LNCAP (cell line): ENCODE data around the gene VGLL3.

Source experiments
- CTCF ChIP-seq: fragments of 450-650 bp; IDR thresholded peaks from 2 replicates; pipeline ENCODE4 v1.5.1; 2017; ENCODE audit warnings: mild to moderate bottlenecking

Gene VGLL3, protein sequence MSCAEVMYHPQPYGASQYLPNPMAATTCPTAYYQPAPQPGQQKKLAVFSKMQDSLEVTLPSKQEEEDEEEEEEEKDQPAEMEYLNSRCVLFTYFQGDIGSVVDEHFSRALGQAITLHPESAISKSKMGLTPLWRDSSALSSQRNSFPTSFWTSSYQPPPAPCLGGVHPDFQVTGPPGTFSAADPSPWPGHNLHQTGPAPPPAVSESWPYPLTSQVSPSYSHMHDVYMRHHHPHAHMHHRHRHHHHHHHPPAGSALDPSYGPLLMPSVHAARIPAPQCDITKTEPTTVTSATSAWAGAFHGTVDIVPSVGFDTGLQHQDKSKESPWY

DNA sequence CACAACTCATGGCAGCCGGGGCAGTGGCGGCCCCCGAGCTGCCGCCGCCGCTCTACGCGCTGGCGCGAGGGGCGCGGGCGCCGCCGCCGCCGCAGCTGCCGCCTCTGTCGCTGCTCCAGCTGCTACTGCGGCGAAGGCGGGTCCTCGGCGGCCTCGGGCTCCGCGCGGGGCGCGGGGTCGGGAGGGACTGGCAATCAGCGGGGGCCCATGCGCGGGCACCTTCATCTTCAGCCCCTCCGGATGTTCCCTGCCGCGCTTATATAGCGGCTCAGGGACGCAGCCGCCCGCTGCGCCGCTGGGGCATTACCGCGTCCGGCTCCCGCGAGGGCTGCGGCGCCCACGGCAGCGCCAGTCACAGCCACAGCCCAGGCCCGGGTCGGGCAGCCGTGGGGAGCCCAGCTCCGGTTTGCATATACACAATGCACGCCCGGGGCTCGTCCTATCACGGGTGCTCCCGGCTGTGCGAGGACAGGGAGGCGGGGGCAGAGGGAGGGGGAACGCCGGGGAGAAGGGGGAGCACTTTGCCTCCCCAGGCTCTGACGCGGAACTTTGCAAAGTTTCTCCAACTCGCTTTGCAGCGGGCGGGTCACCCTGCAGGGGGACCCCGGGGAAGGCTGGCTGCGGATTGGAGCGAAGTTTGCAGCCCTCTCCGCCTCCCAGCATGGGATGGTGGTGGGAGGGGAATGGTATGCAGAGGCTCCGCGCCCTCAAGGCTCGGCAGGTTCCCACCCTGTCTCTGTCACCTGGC, at the start of gene VGLL3:
Gene VGLL3, minus strand, starts transcription at position 416 of the 748 bp plus-strand sequence. Its CDS starts 406 bp downstream, at position 10.
- TF ChIP-seq CTCF = no peak

DNA sequence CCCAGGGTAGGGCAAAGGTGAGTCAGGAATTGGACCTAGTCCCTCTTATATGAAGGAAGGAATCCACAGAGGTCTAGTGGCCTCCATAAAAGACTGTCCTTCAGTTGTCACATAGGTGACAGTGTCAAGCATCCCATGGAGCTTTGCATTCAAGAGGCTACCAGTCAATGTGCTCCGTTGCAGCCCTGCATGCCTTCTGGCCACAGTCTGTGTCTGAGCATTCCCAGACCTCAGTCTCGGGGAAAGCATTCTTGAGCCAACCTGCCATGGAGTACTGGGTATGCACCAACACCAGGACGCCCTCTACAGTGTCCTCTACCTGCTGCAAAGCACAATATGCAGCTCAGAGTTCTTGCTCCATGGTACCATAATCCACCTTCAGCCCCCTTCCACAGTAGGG, 46.7 kb upstream of the VGLL3 start:
- TF ChIP-seq CTCF = no peak

DNA sequence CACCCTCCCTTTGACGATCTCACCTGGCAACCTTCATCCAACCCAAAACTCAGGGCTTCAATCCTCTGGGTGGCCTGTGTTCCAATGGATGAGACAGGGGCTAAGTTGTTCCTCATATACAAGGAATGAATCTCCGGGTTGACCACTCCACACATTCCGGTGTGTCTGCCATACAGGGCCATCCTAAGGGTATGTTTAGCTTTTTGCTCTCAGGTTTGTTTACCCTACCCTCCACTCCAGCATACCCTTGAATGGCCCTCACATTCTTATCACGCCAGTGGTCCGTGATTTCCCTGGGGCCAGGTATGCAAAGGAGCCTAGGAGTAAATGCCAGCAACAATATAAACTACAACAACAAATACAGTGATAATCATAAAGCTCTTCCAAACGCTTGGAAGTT, 45.7 kb upstream of the VGLL3 start:
- no peak for TF ChIP-seq CTCF

- no peak for TF ChIP-seq CTCF
These were observed 44.4 kb upstream of the VGLL3 start for GRCh38 chr3:87035339-87035738.

DNA sequence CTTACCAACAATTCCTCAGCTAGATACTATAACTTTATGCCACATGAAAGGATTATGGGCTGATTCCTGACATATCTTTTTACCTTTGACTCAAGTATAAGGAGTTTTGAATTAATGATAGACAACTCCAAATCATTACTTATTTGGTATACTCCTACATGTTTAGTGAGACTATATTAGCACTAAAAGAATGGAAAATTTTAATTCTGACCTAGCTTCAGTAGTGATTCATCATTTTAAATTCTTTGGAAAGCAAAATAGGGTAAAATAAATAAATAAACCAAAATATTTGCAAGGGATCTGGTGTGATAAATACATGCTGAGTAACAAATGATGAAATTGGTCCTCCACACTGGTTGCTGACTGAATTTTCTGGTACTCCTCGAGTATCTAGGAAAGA, 42.3 kb upstream of the VGLL3 start:
- no peak for TF ChIP-seq CTCF

DNA sequence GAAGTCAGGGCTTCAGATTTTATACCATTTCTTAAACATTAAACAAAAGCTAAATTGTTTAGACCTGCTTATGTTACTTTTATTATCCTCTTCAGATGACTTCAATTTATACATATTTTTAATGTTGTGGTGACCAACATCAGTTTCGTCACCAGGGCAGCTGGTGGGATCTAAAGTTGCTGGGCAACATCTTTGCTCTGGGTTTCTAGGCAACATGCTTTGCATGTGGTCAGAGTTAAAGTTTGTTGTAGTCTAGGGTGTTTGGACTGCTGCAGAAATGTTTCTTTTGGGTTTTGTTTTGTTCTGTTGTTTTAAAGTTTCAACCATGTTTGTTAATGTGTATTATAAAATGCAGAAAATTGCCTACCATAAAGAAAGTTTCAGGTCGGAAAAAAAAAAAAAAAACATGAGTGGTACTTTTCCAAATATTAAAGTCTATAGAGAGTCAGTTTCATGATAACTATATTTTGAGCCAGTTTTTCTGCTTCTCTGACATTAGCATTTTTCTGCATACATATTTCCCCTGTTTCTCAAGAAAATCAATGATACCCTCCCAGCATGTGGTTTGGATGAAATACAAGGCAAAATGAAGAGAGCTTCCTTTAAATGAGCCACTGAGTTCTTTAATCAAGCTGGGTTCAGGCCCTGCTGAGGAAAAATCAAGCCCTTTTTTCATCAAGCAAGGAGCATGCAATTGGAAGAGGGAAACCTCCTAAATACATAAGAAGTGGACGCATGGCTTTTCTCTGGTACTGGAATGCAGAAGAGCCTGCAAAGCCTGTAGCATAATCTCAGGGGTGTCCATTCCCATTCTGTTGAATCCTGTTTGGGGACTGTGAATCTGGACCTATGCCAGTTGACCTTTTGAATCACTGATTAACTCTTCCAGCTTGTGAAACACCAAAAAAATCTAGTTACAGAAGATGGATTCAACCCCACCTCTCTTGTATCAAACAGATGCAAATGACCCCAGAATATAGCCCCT, 35.0 kb upstream of the VGLL3 start:
- no peak for TF ChIP-seq CTCF

DNA sequence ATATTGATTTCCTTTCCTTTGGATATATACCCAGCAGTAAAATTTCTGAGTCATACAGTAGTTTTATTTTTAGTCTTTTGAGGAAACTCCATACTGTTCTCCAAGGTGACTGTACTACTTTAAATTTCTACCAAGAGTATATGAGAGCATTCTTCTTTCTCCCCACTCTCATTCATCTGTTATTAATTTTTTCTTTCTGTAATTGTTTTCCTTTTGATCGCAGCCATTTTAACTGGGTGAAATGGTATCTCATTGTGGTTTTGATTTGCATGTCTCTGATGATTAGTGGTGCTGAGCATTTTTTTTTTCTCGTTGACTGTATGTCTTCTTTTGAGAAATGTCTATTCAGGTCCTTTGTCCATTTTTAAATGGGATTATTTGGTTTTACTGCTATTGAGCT, 18.3 kb upstream of the VGLL3 start:
- no peak for TF ChIP-seq CTCF
